GM18507 (cell line): ENCODE results near the gene TSNAXIP1.

Experiments
- DNase-seq: peaks from one replicate; pipeline ENCODE4 v3.0.0; 2011; ENCODE audit warnings: low read depth; ENCODE audit not compliant: insufficient read length; ENCODE audit errors: extremely low spot score
- FAIRE-seq: peaks from 2 replicates; lab custom pipeline; 2011; peaks lifted over from hg19 to GRCh38; lab: Jason Lieb, UNC

Gene TSNAXIP1

GRCh38 chr16:67877064-67877463 is 70.4 kb downstream of the TSNAXIP1 start:
- FAIRE-seq (no peak), DNase-seq (no peak)
